ENCODE data around the gene NLRP1. TPM values are rescaled to one million over a fixed set of nuclear protein-coding genes. Genes with fewer than 3 reads are reported as not detected.
A peak's percentile ranks its signal among the peaks of the same experiment; 100 is the strongest.

Gene NLRP1
- total RNA-seq: 15.4 and 16.7 TPM in 2 replicates

- peak; percentile 93 for DNase-seq
Observed at GRCh38 chr17:5584383-5585286, at the start of gene NLRP1. Gene NLRP1, minus strand, starts transcription at chr17:5584509. Its CDS starts 552 bp downstream, at chr17:5583957.

- peak; percentile 7 for DNase-seq
Observed at GRCh38 chr17:5631958-5632590, 47.8 kb upstream of the NLRP1 start.

- peak; percentile 70 for DNase-seq
Observed at GRCh38 chr17:5630434-5630833, 46.1 kb upstream of the NLRP1 start.

GRCh38 chr17:5629128-5629527 lies 44.8 kb upstream of the NLRP1 start:
- DNase-seq: no peak

GRCh38 chr17:5628262-5628661 lies 44.0 kb upstream of the NLRP1 start:
- DNase-seq: no peak

- no peak for DNase-seq
Observed at GRCh38 chr17:5624211-5624610, 39.9 kb upstream of the NLRP1 start.

GRCh38 chr17:5621729-5622128 lies 37.4 kb upstream of the NLRP1 start:
- DNase-seq: no peak

- DNase-seq: no peak
Observed at GRCh38 chr17:5621026-5621425, 36.7 kb upstream of the NLRP1 start.

GRCh38 chr17:5619088-5619740 lies 34.9 kb upstream of the NLRP1 start:
- DNase-seq: peak; percentile 3

- DNase-seq: no peak
Observed at GRCh38 chr17:5618476-5618875, 34.2 kb upstream of the NLRP1 start.

- no peak for DNase-seq
Observed at GRCh38 chr17:5615476-5615875, 31.2 kb upstream of the NLRP1 start.

- no peak for DNase-seq
Observed at GRCh38 chr17:5610956-5611355, 26.6 kb upstream of the NLRP1 start.

- DNase-seq: peak; percentile 29
Observed at GRCh38 chr17:5608399-5609112, 24.2 kb upstream of the NLRP1 start.

- DNase-seq: no peak
Observed at GRCh38 chr17:5607946-5608345, 23.6 kb upstream of the NLRP1 start.

- no peak for DNase-seq
Observed at GRCh38 chr17:5605452-5605851, 21.1 kb upstream of the NLRP1 start.

GRCh38 chr17:5600041-5600440 lies 15.7 kb upstream of the NLRP1 start:
- no peak for DNase-seq

- no peak for DNase-seq
Observed at GRCh38 chr17:5598457-5598856, 14.1 kb upstream of the NLRP1 start.

- DNase-seq: no peak
Observed at GRCh38 chr17:5596421-5596820, 12.1 kb upstream of the NLRP1 start.

GRCh38 chr17:5595831-5596230 lies 11.5 kb upstream of the NLRP1 start:
- DNase-seq: no peak

GRCh38 chr17:5592382-5592781 lies 8.1 kb upstream of the NLRP1 start:
- DNase-seq: peak; percentile 73

GRCh38 chr17:5591966-5592365 lies 7.7 kb upstream of the NLRP1 start:
- no peak for DNase-seq

GRCh38 chr17:5588584-5588983 lies 4.3 kb upstream of the NLRP1 start:
- no peak for DNase-seq
